NCI-H1436 treated with DMSO at 0.1 percent for 48 hours (cell line): ENCODE results near the gene LRRC37B.
"Not testable (repeated sequence)": the region's sequence is repeated elsewhere in the genome, so short reads cannot be mapped to it uniquely, and the experiment has no call there.

Experiments
- DNase-seq: peaks from one replicate; lab custom pipeline; 2025; lab: John Stamatoyannopoulos, UW

Gene LRRC37B

GRCh38 chr17:32099686-32100085 is 92.5 kb downstream of the LRRC37B start:
- DNase-seq = no peak

DNA sequence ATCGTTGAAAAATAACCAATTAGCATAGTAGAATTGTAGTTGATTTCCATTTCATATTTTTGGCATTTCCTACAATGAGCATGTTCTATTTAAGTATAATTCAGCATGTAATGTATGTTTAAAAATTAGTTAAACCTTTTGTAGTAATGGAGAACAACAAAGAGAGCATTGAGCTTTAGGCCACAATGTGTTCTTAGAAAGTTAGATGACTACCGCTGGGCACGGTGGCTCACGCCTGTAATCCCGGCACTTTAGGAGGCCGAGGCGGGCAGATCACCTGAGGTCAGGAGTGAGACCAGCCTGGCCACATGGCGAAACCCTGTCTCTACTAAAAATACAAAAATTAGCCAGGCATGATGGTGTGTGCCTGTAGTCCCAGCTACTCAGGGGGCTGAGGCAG is 93.1 kb downstream of the LRRC37B start:
- DNase-seq = not testable (repeated sequence)

DNA sequence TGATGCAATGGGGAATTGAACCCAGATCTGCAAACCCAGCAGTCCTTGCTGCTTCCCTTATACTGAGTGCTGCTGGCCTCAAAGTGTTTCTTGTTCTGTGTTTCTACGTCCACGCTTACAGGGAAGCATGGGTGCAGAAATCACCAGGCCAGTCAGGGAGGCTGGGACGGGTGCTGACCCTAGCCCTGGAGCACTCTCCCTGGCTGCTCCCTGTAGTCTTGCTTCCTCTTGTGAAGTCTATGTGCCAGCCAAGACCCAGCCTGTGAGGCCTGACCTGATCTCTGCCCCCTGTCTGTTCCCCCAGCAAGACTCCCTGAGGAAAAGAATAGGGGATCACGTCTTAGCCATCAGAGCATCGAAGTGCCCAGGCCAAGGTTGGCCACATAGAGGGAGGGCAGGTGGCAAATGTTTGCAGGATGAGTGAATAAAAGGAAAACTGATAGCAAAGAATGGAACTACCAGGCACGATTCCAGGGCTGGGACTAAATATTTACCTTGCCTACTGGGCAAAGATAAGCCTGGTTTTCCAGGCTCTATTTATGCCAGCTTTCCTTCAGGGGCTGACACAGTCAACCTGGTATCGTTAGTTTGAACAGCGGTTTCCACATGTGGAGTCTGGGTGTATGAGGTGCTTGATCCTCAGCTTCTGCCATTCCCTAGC is 93.9 kb downstream of the LRRC37B start:
- no peak for DNase-seq

- DNase-seq = no peak
These were observed 95.0 kb downstream of the LRRC37B start for GRCh38 chr17:32102172-32102571.

DNA sequence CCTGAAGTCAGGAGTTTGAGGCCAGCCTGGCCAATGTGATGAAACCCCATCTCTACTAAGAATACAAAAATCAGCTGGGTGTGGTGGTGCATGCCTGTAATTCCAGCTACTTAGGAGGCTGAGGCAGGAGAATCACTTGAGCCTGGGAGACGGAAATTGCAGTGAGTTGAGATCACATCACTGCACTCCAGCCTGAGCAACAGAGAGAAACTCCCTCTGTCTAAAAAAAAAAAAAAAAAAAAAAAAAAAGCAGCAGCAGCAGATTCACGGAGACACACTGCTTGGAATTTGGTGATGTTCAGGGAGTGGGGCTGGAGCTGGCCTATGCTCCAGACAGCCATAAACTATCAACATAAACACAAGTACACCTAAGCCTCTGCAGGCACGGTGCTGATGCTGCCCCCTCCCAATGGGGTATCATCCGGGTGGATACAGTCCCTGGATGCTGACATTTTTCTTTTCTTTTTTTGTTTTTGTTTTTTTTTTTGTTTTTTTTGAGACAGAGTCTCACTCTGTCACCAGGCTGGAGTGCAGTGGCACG is 95.5 kb downstream of the LRRC37B start:
- no peak for DNase-seq
